ENCODE results near the gene CADPS. TPM values are rescaled to one million over a fixed set of nuclear protein-coding genes. Genes with fewer than 3 reads are reported as not detected.

The CADPS gene
- total RNA-seq, 3 donors from 2014 or later (not counting 1 experiment from before 2014, with no cell fraction given) = not detected

GRCh38 chr3:62630664-62631063, 244.6 kb downstream of the CADPS start:
- intact Hi-C loops (cut with micrococcal nuclease) = no loop called here
- H3K27me3 ChIP-seq (ENCODE audit: control insufficient read depth, insufficient read depth, low read length) = no peaks in the 10 kb centered on the region
- Mint-ChIP-seq H3K4me1 (no peaks in the 10 kb centered on the region), H3K27me3 (ENCODE audit: low read depth in 2 of 2) (peaks cover 0 to 6% of the 10 kb centered on the region in 2 donors), H3K36me3 (no peaks in the 10 kb centered on the region), H3K27ac (no peak overlapping the region), H3K4me3 (no peak overlapping the region), H3K9me3 (peaks cover 0 to 3% of the 10 kb centered on the region in 2 donors)
- H3K4me1 ChIP-seq (ENCODE audit: control insufficient read depth, insufficient read depth, low read length) = no peaks in the 10 kb centered on the region
- no peaks in the 10 kb centered on the region for H3K36me3 ChIP-seq (ENCODE audit: control insufficient read depth, insufficient read depth, low read length)
- no peak overlapping the region for H3K27ac ChIP-seq (ENCODE audit: low read length)
- TF ChIP-seq CTCF (IDR thresholded peaks at IDR 0.05) = no peak
- H3K4me3 ChIP-seq (ENCODE audit: low read length) = no peak overlapping the region
- ATAC-seq (no peak), DNase-seq (no peak)
- no peaks in the 10 kb centered on the region for H3K9me3 ChIP-seq (ENCODE audit: control insufficient read depth, insufficient read depth, low read length)

GRCh38 chr3:62625268-62625667, 249.9 kb downstream of the CADPS start:
- Mint-ChIP-seq H3K9me3 (peaks cover 2 to 3% of the 10 kb centered on the region in 2 donors), H3K4me3 (no peak overlapping the region), H3K27me3 (ENCODE audit: low read depth in 2 of 2) (peaks cover 0 to 6% of the 10 kb centered on the region in 2 donors), H3K27ac (no peak overlapping the region), H3K36me3 (no peaks in the 10 kb centered on the region), H3K4me1 (no peaks in the 10 kb centered on the region)
- Histone ChIP-seq H3K27ac (ENCODE audit: low read length) (no peak overlapping the region), H3K27me3 (ENCODE audit: control insufficient read depth, insufficient read depth, low read length) (no peaks in the 10 kb centered on the region), H3K9me3 (ENCODE audit: control insufficient read depth, insufficient read depth, low read length) (no peaks in the 10 kb centered on the region), H3K36me3 (ENCODE audit: control insufficient read depth, insufficient read depth, low read length) (no peaks in the 10 kb centered on the region), H3K4me3 (ENCODE audit: low read length) (no peak overlapping the region), H3K4me1 (ENCODE audit: control insufficient read depth, insufficient read depth, low read length) (no peaks in the 10 kb centered on the region)
- intact Hi-C loops (cut with micrococcal nuclease) = no loop called here
- no peak for TF ChIP-seq CTCF (IDR thresholded peaks at IDR 0.05)
- WGBS (ENCODE audit: insufficient coverage) = 18% methylated on average over 6 of the region's 6 CpGs
- DNase-seq (no peak), ATAC-seq (no peak)

GRCh38 chr3:62624185-62624584, 251.0 kb downstream of the CADPS start:
- H3K36me3 Mint-ChIP-seq = no peaks in the 10 kb centered on the region
- no peaks in the 10 kb centered on the region for H3K27me3 Mint-ChIP-seq (ENCODE audit: low read depth in 2 of 2)
- intact Hi-C loops (cut with micrococcal nuclease) = no loop called here

More at GRCh38 chr3:62624185-62624584, 251.0 kb downstream of the CADPS start:
- H3K4me3 Mint-ChIP-seq = no peak overlapping the region
- no peaks in the 10 kb centered on the region for H3K27me3 ChIP-seq (ENCODE audit: control insufficient read depth, insufficient read depth, low read length)
- H3K9me3 Mint-ChIP-seq = peaks cover 0 to 2% of the 10 kb centered on the region in 2 donors
- DNase-seq (no peak), ATAC-seq (no peak)
- no peaks in the 10 kb centered on the region for H3K4me1 ChIP-seq (ENCODE audit: control insufficient read depth, insufficient read depth, low read length)
- no peak overlapping the region for H3K4me3 ChIP-seq (ENCODE audit: low read length)
- H3K36me3 ChIP-seq (ENCODE audit: control insufficient read depth, insufficient read depth, low read length) = no peaks in the 10 kb centered on the region
- no peaks in the 10 kb centered on the region for H3K4me1 Mint-ChIP-seq
- no peak overlapping the region for H3K27ac ChIP-seq (ENCODE audit: low read length)
- no peak for TF ChIP-seq CTCF (IDR thresholded peaks at IDR 0.05)
- H3K9me3 ChIP-seq (ENCODE audit: control insufficient read depth, insufficient read depth, low read length) = no peaks in the 10 kb centered on the region
- H3K27ac Mint-ChIP-seq = no peak overlapping the region

Measured in natural killer cell (primary cell).